ENCODE measurements around the gene ADAP1.

Gene ADAP1

GRCh38 chr7:986766-987751, 32.6 kb upstream of the ADAP1 start:
- H3K79me2 ChIP-seq (ENCODE audit: control insufficient read depth, insufficient read depth, low read length, unreplicated experiment), result no peaks in the 10 kb centered on the region
- H3K27me3 ChIP-seq (ENCODE audit: insufficient read depth, low read length), result no peaks in the 10 kb centered on the region
- H3K4me3 ChIP-seq (ENCODE audit: low read depth, low read length), result no peak overlapping the region
- no peak overlapping the region for H3K27ac ChIP-seq (ENCODE audit: low read depth, low read length)
- no peak overlapping the region for H2AFZ ChIP-seq (ENCODE audit: low read length, unreplicated experiment)
- peaks cover 10% of the 10 kb centered on the region for H3K4me1 ChIP-seq (ENCODE audit: control insufficient read depth, insufficient read depth, low read length, unreplicated experiment)
- no peaks in the 10 kb centered on the region for H3K36me3 ChIP-seq (ENCODE audit: insufficient read depth, low read length)

- no peak overlapping the region for H3K4me3 ChIP-seq (ENCODE audit: low read depth, low read length)
- no peak overlapping the region for H3K27ac ChIP-seq (ENCODE audit: low read depth, low read length)
- no peaks in the 10 kb centered on the region for H3K36me3 ChIP-seq (ENCODE audit: insufficient read depth, low read length)
- no peaks in the 10 kb centered on the region for H3K79me2 ChIP-seq (ENCODE audit: control insufficient read depth, insufficient read depth, low read length, unreplicated experiment)
- H3K27me3 ChIP-seq (ENCODE audit: insufficient read depth, low read length), result no peaks in the 10 kb centered on the region
- H2AFZ ChIP-seq (ENCODE audit: low read length, unreplicated experiment), result no peak overlapping the region
- H3K4me1 ChIP-seq (ENCODE audit: control insufficient read depth, insufficient read depth, low read length, unreplicated experiment), result peaks cover 10% of the 10 kb centered on the region
These were observed 31.6 kb upstream of the ADAP1 start for GRCh38 chr7:985915-986741.

GRCh38 chr7:985127-985416, 30.6 kb upstream of the ADAP1 start:
- Histone ChIP-seq H3K4me3 (ENCODE audit: low read depth, low read length) (no peak overlapping the region), H3K27me3 (ENCODE audit: insufficient read depth, low read length) (no peaks in the 10 kb centered on the region), H3K79me2 (ENCODE audit: control insufficient read depth, insufficient read depth, low read length, unreplicated experiment) (no peaks in the 10 kb centered on the region), H2AFZ (ENCODE audit: low read length, unreplicated experiment) (no peak overlapping the region), H3K27ac (ENCODE audit: low read depth, low read length) (no peak overlapping the region), H3K36me3 (ENCODE audit: insufficient read depth, low read length) (no peaks in the 10 kb centered on the region), H3K4me1 (ENCODE audit: control insufficient read depth, insufficient read depth, low read length, unreplicated experiment) (peaks cover 10% of the 10 kb centered on the region)

GRCh38 chr7:984361-985126, 30.1 kb upstream of the ADAP1 start:
- Histone ChIP-seq H3K79me2 (ENCODE audit: control insufficient read depth, insufficient read depth, low read length, unreplicated experiment) (no peaks in the 10 kb centered on the region), H3K27ac (ENCODE audit: low read depth, low read length) (no peak overlapping the region), H3K36me3 (ENCODE audit: insufficient read depth, low read length) (no peaks in the 10 kb centered on the region), H3K27me3 (ENCODE audit: insufficient read depth, low read length) (no peaks in the 10 kb centered on the region), H3K4me1 (ENCODE audit: control insufficient read depth, insufficient read depth, low read length, unreplicated experiment) (peaks cover 10% of the 10 kb centered on the region), H3K4me3 (ENCODE audit: low read depth, low read length) (no peak overlapping the region), H2AFZ (ENCODE audit: low read length, unreplicated experiment) (no peak overlapping the region)

- H2AFZ ChIP-seq (ENCODE audit: low read length, unreplicated experiment), result no peak overlapping the region
- H3K27me3 ChIP-seq (ENCODE audit: insufficient read depth, low read length), result no peaks in the 10 kb centered on the region
- no peaks in the 10 kb centered on the region for H3K36me3 ChIP-seq (ENCODE audit: insufficient read depth, low read length)
- H3K79me2 ChIP-seq (ENCODE audit: control insufficient read depth, insufficient read depth, low read length, unreplicated experiment), result no peaks in the 10 kb centered on the region
- peaks cover 10% of the 10 kb centered on the region for H3K4me1 ChIP-seq (ENCODE audit: control insufficient read depth, insufficient read depth, low read length, unreplicated experiment)
- no peak overlapping the region for H3K27ac ChIP-seq (ENCODE audit: low read depth, low read length)
- H3K4me3 ChIP-seq (ENCODE audit: low read depth, low read length), result no peak overlapping the region
These were observed 29.2 kb upstream of the ADAP1 start for GRCh38 chr7:983616-984071.

GRCh38 chr7:983004-983615, 28.6 kb upstream of the ADAP1 start, which contains the start of gene CYP2W1:
CYP2W1 (plus strand) TSS chr7:983181; CDS start chr7:983212, 31 bp downstream.
- H3K27me3 ChIP-seq (ENCODE audit: insufficient read depth, low read length), result no peaks in the 10 kb centered on the region
- H3K4me3 ChIP-seq (ENCODE audit: low read depth, low read length), result no peak within 1 kb of the TSS
- H3K27ac ChIP-seq (ENCODE audit: low read depth, low read length), result no peak within 1 kb of the TSS
- H3K36me3 ChIP-seq (ENCODE audit: insufficient read depth, low read length), result no peaks in the 10 kb centered on the region
- H3K79me2 ChIP-seq (ENCODE audit: control insufficient read depth, insufficient read depth, low read length, unreplicated experiment), result no peaks in the 10 kb centered on the region
- H2AFZ ChIP-seq (ENCODE audit: low read length, unreplicated experiment), result no peak within 1 kb of the TSS
- H3K4me1 ChIP-seq (ENCODE audit: control insufficient read depth, insufficient read depth, low read length, unreplicated experiment), result peaks cover 5% of the 10 kb centered on the region

- Histone ChIP-seq H3K79me2 (ENCODE audit: control insufficient read depth, insufficient read depth, low read length, unreplicated experiment) (no peaks in the 10 kb centered on the region), H3K27ac (ENCODE audit: low read depth, low read length) (no peak overlapping the region), H3K4me3 (ENCODE audit: low read depth, low read length) (no peak overlapping the region), H2AFZ (ENCODE audit: low read length, unreplicated experiment) (no peak overlapping the region), H3K4me1 (ENCODE audit: control insufficient read depth, insufficient read depth, low read length, unreplicated experiment) (peaks cover 4% of the 10 kb centered on the region), H3K27me3 (ENCODE audit: insufficient read depth, low read length) (no peaks in the 10 kb centered on the region), H3K36me3 (ENCODE audit: insufficient read depth, low read length) (no peaks in the 10 kb centered on the region)
These were observed 28.1 kb upstream of the ADAP1 start for GRCh38 chr7:982511-983003.

GRCh38 chr7:981793-982510, 27.5 kb upstream of the ADAP1 start:
- Histone ChIP-seq H3K4me3 (ENCODE audit: low read depth, low read length) (no peak overlapping the region), H3K4me1 (ENCODE audit: control insufficient read depth, insufficient read depth, low read length, unreplicated experiment) (peaks cover 4% of the 10 kb centered on the region), H2AFZ (ENCODE audit: low read length, unreplicated experiment) (no peak overlapping the region), H3K27ac (ENCODE audit: low read depth, low read length) (no peak overlapping the region), H3K36me3 (ENCODE audit: insufficient read depth, low read length) (no peaks in the 10 kb centered on the region), H3K27me3 (ENCODE audit: insufficient read depth, low read length) (no peaks in the 10 kb centered on the region), H3K79me2 (ENCODE audit: control insufficient read depth, insufficient read depth, low read length, unreplicated experiment) (no peaks in the 10 kb centered on the region)

GRCh38 chr7:979886-980571, 25.5 kb upstream of the ADAP1 start:
- Histone ChIP-seq H2AFZ (ENCODE audit: low read length, unreplicated experiment) (no peak overlapping the region), H3K4me3 (ENCODE audit: low read depth, low read length) (no peak overlapping the region), H3K36me3 (ENCODE audit: insufficient read depth, low read length) (no peaks in the 10 kb centered on the region), H3K27me3 (ENCODE audit: insufficient read depth, low read length) (no peaks in the 10 kb centered on the region), H3K79me2 (ENCODE audit: control insufficient read depth, insufficient read depth, low read length, unreplicated experiment) (peaks cover 3% of the 10 kb centered on the region), H3K4me1 (ENCODE audit: control insufficient read depth, insufficient read depth, low read length, unreplicated experiment) (no peaks in the 10 kb centered on the region), H3K27ac (ENCODE audit: low read depth, low read length) (no peak overlapping the region)

Measured in ACC112 (cell line).